ENCODE measurements around the gene ABHD2. TPM values are rescaled to one million over a fixed set of nuclear protein-coding genes. Genes with fewer than 3 reads are reported as not detected.

The ABHD2 gene
- total and polyA plus RNA-seq, 2 experiments from 2014 or later: 5.2 to 15.2 TPM

GRCh38 chr15:89226359-89227221 is 138.3 kb downstream of the ABHD2 start (continued):
- TF ChIP-seq CTCF (conservative IDR thresholded peaks at IDR 0.05; ENCODE audit: low read depth in 2 of 2) (no peak), ZNF331 (CRISPR knock-in tag; IDR thresholded peaks at IDR 0.05; ENCODE audit: low read depth) (no peak), ZNF114 (CRISPR knock-in tag; IDR thresholded peaks at IDR 0.05) (no peak)

GRCh38 chr15:89227425-89227824 is 139.2 kb downstream of the ABHD2 start:
- H3K4me3 ChIP-seq: no peak overlapping the region
- no peak overlapping the region for H2AFZ ChIP-seq
- Mint-ChIP-seq H3K4me1 (no peaks in the 10 kb centered on the region; the same call in 2 of the 3 replicates), H3K4me3 (no peak overlapping the region), H3K9me3 (no peaks in the 10 kb centered on the region; the same call in 2 of the 3 replicates), H3K36me3 (ENCODE audit: low read depth) (no peaks in the 10 kb centered on the region), H3K27ac (no peak overlapping the region), H3K27me3 (ENCODE audit: insufficient read depth, low read depth, poor library complexity) (peaks cover 2% of the 10 kb centered on the region)
- H3K4me1 ChIP-seq (ENCODE audit: insufficient read depth): no peaks in the 10 kb centered on the region
- no peaks in the 10 kb centered on the region for H3K27me3 ChIP-seq (ENCODE audit: insufficient read depth)
- DNase-seq (ENCODE audit: low spot score): no peak
- no peaks in the 10 kb centered on the region for H3F3A ChIP-seq (replicated peaks; ENCODE audit: low read depth)
- H3K27ac ChIP-seq (ENCODE audit: low read depth): no peak overlapping the region
- no peak overlapping the region for H3K4me2 ChIP-seq
- no peaks in the 10 kb centered on the region for H3K79me2 ChIP-seq (replicated peaks; ENCODE audit: insufficient read depth)
- ATAC-seq: peak; percentile 64
- H3K36me3 ChIP-seq (ENCODE audit: insufficient read depth): no peaks in the 10 kb centered on the region
- H4K20me1 ChIP-seq (replicated peaks; ENCODE audit: insufficient read depth): no peaks in the 10 kb centered on the region
- no peaks in the 10 kb centered on the region for H3K9me2 ChIP-seq (ENCODE audit: insufficient read depth)
- TF ChIP-seq POLR2AphosphoS5 (IDR thresholded peaks at IDR 0.05; ENCODE audit: low read depth): no peak
- TF ChIP-seq ZNF114 (CRISPR knock-in tag; IDR thresholded peaks at IDR 0.05): no peak
- no peak for TF ChIP-seq JUNB (IDR thresholded peaks at IDR 0.05; ENCODE audit: unreplicated experiment)
- TF ChIP-seq STAT1 (IDR thresholded peaks at IDR 0.05; ENCODE audit: unreplicated experiment): no peak
- TF ChIP-seq ZNF331 (CRISPR knock-in tag; IDR thresholded peaks at IDR 0.05; ENCODE audit: low read depth): no peak
- no peak for TF ChIP-seq EZH2phosphoT487 (IDR thresholded peaks at IDR 0.05; ENCODE audit: unreplicated experiment)
- TF ChIP-seq ZNF462 (CRISPR knock-in tag; IDR thresholded peaks at IDR 0.05): no peak
- TF ChIP-seq ETS1 (IDR thresholded peaks at IDR 0.05): no peak
- no peak for TF ChIP-seq CTCF (conservative IDR thresholded peaks at IDR 0.05; ENCODE audit: low read depth in 2 of 2)

All from GM23338 (cell line).